HCT116 (cell line): ENCODE measurements around the gene NIN.

ENCODE experiments used
- JUND ChIP-seq: IDR thresholded peaks from 2 replicates; pipeline ENCODE4 v1.6.1; 2012
- POLR2A ChIP-seq: IDR thresholded peaks from 2 replicates; pipeline ENCODE4 v1.7.0; 2011; ENCODE audit warnings: borderline replicate concordance; ENCODE audit not compliant: insufficient read depth, insufficient read length; ENCODE audit errors: extremely low read depth
- POLR2AphosphoS5 ChIP-seq: IDR thresholded peaks from 2 replicates; pipeline ENCODE4 v1.6.1; 2011; ENCODE audit warnings: mild to moderate bottlenecking, low read depth, low read length, moderate library complexity
- TCF7L2 ChIP-seq: IDR thresholded peaks from 2 replicates; pipeline ENCODE4 v1.7.0; 2011; ENCODE audit warnings: borderline replicate concordance, inconsistent platforms; ENCODE audit not compliant: insufficient read depth, insufficient read length; ENCODE audit errors: extremely low read depth
- ZNF274 ChIP-seq: fragments of 200-500 bp; sonication (Bioruptor generic); IDR thresholded peaks from 2 replicates; pipeline ENCODE4 v1.6.1; 2014; ENCODE audit warnings: mild to moderate bottlenecking, low read depth, low read length, inconsistent platforms
- TF ChIP-seq, protein P1 (sequence below), 3 experiments: fragments of 200-600 bp in 1 of 3; sonication (generic) in 1 of 3; IDR thresholded peaks in 2 of 3; conservative IDR thresholded peaks in 1 of 3; 2 replicates each; pipeline ENCODE4 v1.5.1; 2012 to 2017; ENCODE audit warnings: low read depth in 2 of 3, low read length in 2 of 3, antibody characterized with exemption in 1 of 3, borderline replicate concordance in 1 of 3, control low read depth in 1 of 3, mild to moderate bottlenecking in 1 of 3, mixed read lengths in 1 of 3, mixed run types in 1 of 3, moderate library complexity in 1 of 3; ENCODE audit not compliant: insufficient read depth in 1 of 3

DNA sequence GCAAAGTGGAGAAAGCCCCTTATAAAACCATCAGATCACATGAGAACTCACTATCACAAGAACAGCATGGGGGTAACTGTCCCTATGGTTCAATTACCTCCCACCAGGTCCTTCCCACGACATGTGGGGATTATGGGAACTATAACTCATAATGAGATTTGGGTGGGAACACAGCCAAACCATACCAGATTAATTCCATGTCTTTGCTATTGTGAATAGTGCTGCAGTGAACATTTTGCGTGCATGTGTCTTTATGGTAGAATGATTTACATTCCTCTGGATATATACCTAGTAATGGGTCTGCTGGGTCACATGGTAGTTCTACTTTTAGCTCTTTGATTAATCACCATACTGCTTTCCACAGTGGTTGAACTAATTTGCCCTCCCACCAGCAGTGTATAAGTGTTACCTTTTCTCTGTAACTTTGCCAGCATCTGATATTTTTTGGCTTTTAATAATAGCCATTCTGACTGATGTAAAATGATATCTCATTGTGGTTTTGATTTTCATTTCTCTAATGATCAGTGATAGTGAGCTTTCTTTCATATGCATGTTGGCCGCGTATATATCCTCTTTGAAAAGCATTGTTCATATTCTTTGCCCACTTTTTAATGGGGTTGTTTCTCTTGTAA is 133.2 kb downstream of the NIN start:
- TF ChIP-seq POLR2A (no peak), JUND (no peak), ZNF274 (no peak), POLR2AphosphoS5 (no peak), TCF7L2 (no peak)
- TF ChIP-seq, protein P1, sequence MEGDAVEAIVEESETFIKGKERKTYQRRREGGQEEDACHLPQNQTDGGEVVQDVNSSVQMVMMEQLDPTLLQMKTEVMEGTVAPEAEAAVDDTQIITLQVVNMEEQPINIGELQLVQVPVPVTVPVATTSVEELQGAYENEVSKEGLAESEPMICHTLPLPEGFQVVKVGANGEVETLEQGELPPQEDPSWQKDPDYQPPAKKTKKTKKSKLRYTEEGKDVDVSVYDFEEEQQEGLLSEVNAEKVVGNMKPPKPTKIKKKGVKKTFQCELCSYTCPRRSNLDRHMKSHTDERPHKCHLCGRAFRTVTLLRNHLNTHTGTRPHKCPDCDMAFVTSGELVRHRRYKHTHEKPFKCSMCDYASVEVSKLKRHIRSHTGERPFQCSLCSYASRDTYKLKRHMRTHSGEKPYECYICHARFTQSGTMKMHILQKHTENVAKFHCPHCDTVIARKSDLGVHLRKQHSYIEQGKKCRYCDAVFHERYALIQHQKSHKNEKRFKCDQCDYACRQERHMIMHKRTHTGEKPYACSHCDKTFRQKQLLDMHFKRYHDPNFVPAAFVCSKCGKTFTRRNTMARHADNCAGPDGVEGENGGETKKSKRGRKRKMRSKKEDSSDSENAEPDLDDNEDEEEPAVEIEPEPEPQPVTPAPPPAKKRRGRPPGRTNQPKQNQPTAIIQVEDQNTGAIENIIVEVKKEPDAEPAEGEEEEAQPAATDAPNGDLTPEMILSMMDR (IDR thresholded peaks at IDR 0.05 in 2 of 3, conservative IDR thresholded peaks at IDR 0.05 in 1 of 3; ENCODE audit: borderline replicate concordance in 1 of 3, insufficient read depth in 1 of 3, low read depth in 2 of 3, low read length in 2 of 3) = no peak
